ENCODE data around the gene B4GALNT3. TPM values are rescaled to one million over a fixed set of nuclear protein-coding genes. Genes with fewer than 3 reads are reported as not detected.
A peak's percentile ranks its signal among the peaks of the same experiment; 100 is the strongest.

Gene B4GALNT3
- total and polyA plus RNA-seq, 3 donors from 2014 or later: 16.7 to 34.6 (median 24.3) TPM

DNA sequence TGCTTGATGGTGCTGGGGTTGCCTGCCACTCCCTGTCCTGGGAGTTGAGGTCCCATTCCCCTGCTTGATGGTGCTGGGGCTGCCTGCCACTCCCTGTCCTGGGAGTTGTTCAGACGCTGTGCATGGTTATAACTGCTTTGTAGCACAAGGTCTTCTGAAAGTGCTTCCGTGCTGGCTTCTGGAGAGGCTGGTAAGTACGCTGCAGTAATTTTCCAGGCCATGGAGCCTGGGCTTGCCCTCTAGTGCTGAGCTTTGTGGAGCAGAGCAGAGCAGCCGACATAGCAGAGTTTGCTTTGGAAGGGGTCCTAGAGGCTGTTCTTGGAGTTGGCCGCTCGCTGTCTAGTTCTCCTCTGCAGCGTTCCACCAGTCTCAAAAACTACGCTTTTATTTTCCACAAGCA is 6.3 kb downstream of the B4GALNT3 start:
- H3K9me3 ChIP-seq: no peaks in the 10 kb centered on the region
- DNase-seq: peak; percentile 48
- H3K4me3 ChIP-seq: no peak overlapping the region
- TF ChIP-seq POLR2A (IDR thresholded peaks at IDR 0.05) (no peak), CTCF (IDR thresholded peaks at IDR 0.05) (no peak)
- H3K4me1 ChIP-seq: no peaks in the 10 kb centered on the region
- WGBS, 2 donors: 57 to 70% methylated on average over 8 of the region's 8 CpGs
- intact Hi-C loops (cut with DNase I; ENCODE audit: low total_unique reads): no loop called here
- no peak overlapping the region for H3K27ac ChIP-seq
- H3K27me3 ChIP-seq: no peaks in the 10 kb centered on the region
- no peaks in the 10 kb centered on the region for H3K36me3 ChIP-seq (ENCODE audit: low read depth, missing control alignments)

DNA sequence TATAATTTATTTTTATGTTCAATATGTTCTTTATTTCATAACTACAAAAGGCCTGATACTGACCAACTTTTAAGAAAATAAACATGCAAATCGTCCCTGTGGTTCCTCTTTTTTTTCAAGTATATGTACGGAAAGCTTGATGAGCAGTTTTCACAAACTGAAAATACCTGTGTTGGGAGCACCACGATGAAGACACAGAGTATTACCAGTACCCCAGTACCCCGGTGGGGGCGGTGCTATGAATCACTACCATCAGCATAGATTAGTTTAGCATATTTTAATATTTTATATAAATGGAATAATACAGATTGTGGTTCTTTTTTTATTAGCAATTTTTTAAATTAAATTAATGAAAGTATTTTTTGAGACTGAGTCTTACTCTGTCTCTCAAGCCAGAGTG is 7.0 kb downstream of the B4GALNT3 start:
- no peak overlapping the region for H3K27ac ChIP-seq
- H3K36me3 ChIP-seq (ENCODE audit: low read depth, missing control alignments): no peaks in the 10 kb centered on the region
- intact Hi-C loops (cut with DNase I; ENCODE audit: low total_unique reads): no loop called here

DNA sequence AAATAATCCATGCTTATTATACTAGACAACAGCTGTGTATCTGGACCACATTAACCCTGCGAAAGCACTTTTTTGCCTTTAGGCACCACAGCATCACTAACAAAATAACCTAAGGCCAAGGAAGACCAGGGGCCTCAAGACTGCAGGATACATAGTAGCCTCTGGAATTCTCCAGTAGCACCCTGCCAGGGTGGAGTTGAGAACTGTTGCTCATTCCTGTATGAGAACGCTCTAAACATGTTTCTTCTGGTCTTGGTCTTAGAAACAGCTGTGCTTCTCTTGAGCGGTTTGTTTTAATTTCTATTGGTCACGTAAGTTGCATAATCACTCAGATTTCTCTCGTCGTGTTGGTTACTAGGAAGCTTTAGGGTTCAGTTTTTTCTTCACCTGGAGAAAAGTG is 7.9 kb downstream of the B4GALNT3 start:
- intact Hi-C loops (cut with DNase I; ENCODE audit: low total_unique reads): no loop called here
- H3K4me3 ChIP-seq: no peak overlapping the region
- no peaks in the 10 kb centered on the region for H3K9me3 ChIP-seq
- DNase-seq: no peak
- no peak for TF ChIP-seq POLR2A (IDR thresholded peaks at IDR 0.05)
- no peak for TF ChIP-seq CTCF (IDR thresholded peaks at IDR 0.05)
- WGBS, 2 donors: 82 to 94% methylated on average over 6 of the region's 6 CpGs
- H3K36me3 ChIP-seq (ENCODE audit: low read depth, missing control alignments): no peaks in the 10 kb centered on the region
- H3K4me1 ChIP-seq: no peaks in the 10 kb centered on the region
- H3K27me3 ChIP-seq: no peaks in the 10 kb centered on the region
- no peak overlapping the region for H3K27ac ChIP-seq

More for the DNA sequence above, 7.0 kb downstream of the B4GALNT3 start:
- H3K4me3 ChIP-seq: no peak overlapping the region
- H3K4me1 ChIP-seq: no peaks in the 10 kb centered on the region
- no peaks in the 10 kb centered on the region for H3K27me3 ChIP-seq
- H3K9me3 ChIP-seq: no peaks in the 10 kb centered on the region
- TF ChIP-seq POLR2A (IDR thresholded peaks at IDR 0.05): no peak
- TF ChIP-seq CTCF (IDR thresholded peaks at IDR 0.05): no peak
- DNase-seq: no peak
- WGBS, 2 donors: 85 to 87% methylated on average over 5 of the region's 5 CpGs

DNA sequence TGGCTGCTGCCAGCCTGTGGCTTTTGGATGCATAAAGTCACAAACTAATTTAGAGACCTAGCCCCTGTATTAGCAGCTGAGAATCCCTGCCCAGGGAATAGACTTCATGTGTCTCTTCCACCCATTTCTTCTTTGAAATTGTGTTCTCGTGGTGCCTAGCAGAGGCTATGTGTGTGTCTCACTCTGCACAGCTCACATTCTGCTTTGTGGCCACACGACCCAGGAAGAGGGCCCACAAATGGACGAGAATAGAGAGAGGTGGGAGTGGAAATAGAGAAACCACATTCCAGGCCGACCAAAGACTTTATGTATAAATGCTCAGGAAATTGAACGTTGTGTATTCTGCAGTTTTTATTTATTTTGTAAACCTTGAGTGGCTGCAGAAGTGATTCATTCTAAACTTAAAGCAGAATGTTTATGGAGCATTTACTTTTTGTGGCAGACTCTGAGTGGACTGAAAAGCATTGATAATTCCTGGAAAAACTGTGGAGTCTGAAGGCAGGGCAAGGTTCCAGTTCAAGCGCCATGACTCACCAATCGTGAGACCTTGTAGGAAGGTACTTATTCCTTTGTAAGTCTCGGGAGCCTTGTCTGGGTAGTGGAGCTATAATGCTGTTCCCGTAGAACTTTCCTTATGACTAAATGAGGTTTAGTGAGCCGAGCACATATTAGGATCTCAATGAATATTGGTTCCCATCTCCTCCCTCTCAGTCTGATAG is 9.1 kb downstream of the B4GALNT3 start:
- TF ChIP-seq CTCF (IDR thresholded peaks at IDR 0.05) (no peak), POLR2A (IDR thresholded peaks at IDR 0.05) (no peak)
- Histone ChIP-seq H3K27me3 (no peaks in the 10 kb centered on the region), H3K4me3 (no peak overlapping the region), H3K4me1 (no peaks in the 10 kb centered on the region), H3K27ac (no peak overlapping the region), H3K9me3 (no peaks in the 10 kb centered on the region), H3K36me3 (ENCODE audit: low read depth, missing control alignments) (no peaks in the 10 kb centered on the region)
- DNase-seq: no peak
- 86 to 89% methylated on average over 10 of the region's 10 CpGs for WGBS, 2 donors
- intact Hi-C loops (cut with DNase I; ENCODE audit: low total_unique reads): no loop called here

- H3K4me3 ChIP-seq: no peak overlapping the region
- DNase-seq: no peak
- no peak overlapping the region for H3K27ac ChIP-seq
- no peaks in the 10 kb centered on the region for H3K9me3 ChIP-seq
- WGBS, 2 donors: 57 to 58% methylated on average over 11 of the region's 11 CpGs
- intact Hi-C loops (cut with DNase I; ENCODE audit: low total_unique reads): no loop called here
- no peak for TF ChIP-seq CTCF (IDR thresholded peaks at IDR 0.05)
- no peaks in the 10 kb centered on the region for H3K36me3 ChIP-seq (ENCODE audit: low read depth, missing control alignments)
- H3K4me1 ChIP-seq: no peaks in the 10 kb centered on the region
- no peaks in the 10 kb centered on the region for H3K27me3 ChIP-seq
Observed at GRCh38 chr12:470133-470532, 10.4 kb downstream of the B4GALNT3 start.
